Type B pancreatic cell (in vitro differentiated cells): Measurements from ENCODE around the gene ENOSF1. TPM values are rescaled to one million over a fixed set of nuclear protein-coding genes. Genes with fewer than 3 reads are reported as not detected.

Source experiments
- DNase-seq: peaks from one replicate; pipeline ENCODE4 v3.0.0; 2021; ENCODE audit warnings: mixed read lengths; ENCODE audit not compliant: unreplicated experiment; ENCODE audit errors: extremely low spot score
- H3K27ac Mint-ChIP-seq: 2 replicates; pipeline ENCODE4 v1.8.0; 2021; ENCODE audit warnings: mild to moderate bottlenecking, mixed read lengths
- H3K27me3 Mint-ChIP-seq: 2 replicates; pipeline ENCODE4 v1.8.0; 2021; ENCODE audit warnings: mixed read lengths
- H3K36me3 Mint-ChIP-seq: 2 replicates; pipeline ENCODE4 v1.8.0; 2021; ENCODE audit warnings: mixed read lengths
- H3K4me1 Mint-ChIP-seq: one replicate; pipeline ENCODE4 v1.8.0; 2021; ENCODE audit warnings: mixed read lengths; ENCODE audit not compliant: unreplicated experiment
- H3K4me3 Mint-ChIP-seq: 2 replicates; pipeline ENCODE4 v1.8.0; 2021; ENCODE audit warnings: mild to moderate bottlenecking, mixed read lengths
- H3K9me3 Mint-ChIP-seq: 2 replicates; pipeline ENCODE4 v1.8.0; 2021; ENCODE audit warnings: mixed read lengths
- total RNA-seq: library from RNA; stranded (reverse); gene quantifications from 2 replicates; pipeline ENCODE4 v1.2.1, GENCODE V29; 2021; ENCODE audit warnings: low replicate concordance
- TF ChIP-seq, protein P1 (sequence below): fragments of 200-600 bp; sonication (generic); conservative IDR thresholded peaks from 2 replicates; pipeline ENCODE4 v1.5.0; 2021; ENCODE audit warnings: antibody characterized with exemption, mild to moderate bottlenecking

ENOSF1 gene
- total RNA-seq, 1 donor from 2014 or later, result 63.1 TPM

DNA sequence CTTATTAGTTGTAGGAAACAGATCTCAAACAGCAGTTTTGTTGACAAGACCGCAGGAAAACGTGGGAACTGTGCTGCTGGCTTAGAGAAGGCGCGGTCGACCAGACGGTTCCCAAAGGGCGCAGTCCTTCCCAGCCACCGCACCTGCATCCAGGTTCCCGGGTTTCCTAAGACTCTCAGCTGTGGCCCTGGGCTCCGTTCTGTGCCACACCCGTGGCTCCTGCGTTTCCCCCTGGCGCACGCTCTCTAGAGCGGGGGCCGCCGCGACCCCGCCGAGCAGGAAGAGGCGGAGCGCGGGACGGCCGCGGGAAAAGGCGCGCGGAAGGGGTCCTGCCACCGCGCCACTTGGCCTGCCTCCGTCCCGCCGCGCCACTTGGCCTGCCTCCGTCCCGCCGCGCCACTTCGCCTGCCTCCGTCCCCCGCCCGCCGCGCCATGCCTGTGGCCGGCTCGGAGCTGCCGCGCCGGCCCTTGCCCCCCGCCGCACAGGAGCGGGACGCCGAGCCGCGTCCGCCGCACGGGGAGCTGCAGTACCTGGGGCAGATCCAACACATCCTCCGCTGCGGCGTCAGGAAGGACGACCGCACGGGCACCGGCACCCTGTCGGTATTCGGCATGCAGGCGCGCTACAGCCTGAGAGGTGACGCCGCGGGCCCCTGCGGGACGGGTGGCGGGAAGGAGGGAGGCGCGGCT, 55.0 kb downstream of the ENOSF1 start, which contains the start of gene TYMS:
Gene TYMS, plus strand, starts transcription at position 343 of the 690 bp plus-strand sequence. Its CDS starts 90 bp downstream, at position 433.
- peaks cover 10% of the 10 kb centered on the region for H3K9me3 Mint-ChIP-seq
- H3K4me3 Mint-ChIP-seq, result peak within 1 kb of the TSS; percentile 95
- TF ChIP-seq, protein P1, sequence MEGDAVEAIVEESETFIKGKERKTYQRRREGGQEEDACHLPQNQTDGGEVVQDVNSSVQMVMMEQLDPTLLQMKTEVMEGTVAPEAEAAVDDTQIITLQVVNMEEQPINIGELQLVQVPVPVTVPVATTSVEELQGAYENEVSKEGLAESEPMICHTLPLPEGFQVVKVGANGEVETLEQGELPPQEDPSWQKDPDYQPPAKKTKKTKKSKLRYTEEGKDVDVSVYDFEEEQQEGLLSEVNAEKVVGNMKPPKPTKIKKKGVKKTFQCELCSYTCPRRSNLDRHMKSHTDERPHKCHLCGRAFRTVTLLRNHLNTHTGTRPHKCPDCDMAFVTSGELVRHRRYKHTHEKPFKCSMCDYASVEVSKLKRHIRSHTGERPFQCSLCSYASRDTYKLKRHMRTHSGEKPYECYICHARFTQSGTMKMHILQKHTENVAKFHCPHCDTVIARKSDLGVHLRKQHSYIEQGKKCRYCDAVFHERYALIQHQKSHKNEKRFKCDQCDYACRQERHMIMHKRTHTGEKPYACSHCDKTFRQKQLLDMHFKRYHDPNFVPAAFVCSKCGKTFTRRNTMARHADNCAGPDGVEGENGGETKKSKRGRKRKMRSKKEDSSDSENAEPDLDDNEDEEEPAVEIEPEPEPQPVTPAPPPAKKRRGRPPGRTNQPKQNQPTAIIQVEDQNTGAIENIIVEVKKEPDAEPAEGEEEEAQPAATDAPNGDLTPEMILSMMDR, result peak; percentile 48
- peak within 1 kb of the TSS; percentile 83 for H3K27ac Mint-ChIP-seq
- peaks cover 37% of the 10 kb centered on the region for H3K36me3 Mint-ChIP-seq
- no peaks in the 10 kb centered on the region for H3K27me3 Mint-ChIP-seq
- H3K4me1 Mint-ChIP-seq, result peaks cover 14% of the 10 kb centered on the region
- DNase-seq, result peak; percentile 80

DNA sequence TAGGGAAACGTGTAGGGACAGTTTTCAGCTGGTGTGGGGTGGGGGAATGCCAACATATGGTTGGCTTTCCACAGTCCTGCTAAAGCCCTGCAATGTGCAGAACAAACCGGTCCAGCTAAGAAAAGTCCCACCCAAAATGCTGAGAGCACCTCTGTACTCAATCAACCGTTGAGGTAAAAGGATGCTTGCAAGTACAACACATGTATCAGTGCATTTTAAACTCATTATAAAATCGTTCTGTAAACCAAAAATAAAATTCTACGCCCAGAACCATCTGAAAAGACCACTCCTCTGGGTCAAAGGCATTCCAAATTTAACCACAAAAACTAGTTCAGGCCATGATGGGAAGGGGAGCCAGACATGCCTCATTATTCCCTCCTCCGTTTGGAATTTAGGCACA, 57.0 kb downstream of the ENOSF1 start:
- TF ChIP-seq, protein P1, result no peak
- H3K4me3 Mint-ChIP-seq, result peak overlapping the region; percentile 77
- no peak for DNase-seq

DNA sequence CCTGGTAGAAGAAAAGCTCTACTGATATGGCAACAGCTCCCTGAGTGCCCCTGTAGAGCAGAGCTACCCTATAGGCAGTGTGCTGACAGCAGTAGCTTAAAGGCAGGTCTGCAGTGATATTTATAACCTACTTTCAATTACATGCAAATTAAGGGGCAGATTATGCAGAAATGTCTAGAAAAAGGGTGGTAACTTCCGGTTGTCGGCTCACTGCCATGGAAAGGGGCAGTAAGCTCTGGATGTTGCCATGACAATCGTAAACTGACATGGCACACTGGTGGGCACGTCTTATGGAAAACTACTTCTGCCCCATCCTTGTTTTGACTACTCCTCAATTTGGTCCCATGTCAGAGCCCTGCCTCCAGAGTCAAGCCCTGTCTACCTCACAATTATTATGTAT, 57.8 kb downstream of the ENOSF1 start:
- H3K27ac Mint-ChIP-seq, result no peak overlapping the region
- H3K27me3 Mint-ChIP-seq, result no peaks in the 10 kb centered on the region
- peaks cover 5% of the 10 kb centered on the region for H3K9me3 Mint-ChIP-seq

More for the DNA sequence above, 57.0 kb downstream of the ENOSF1 start:
- Mint-ChIP-seq H3K36me3 (peaks cover 21% of the 10 kb centered on the region), H3K9me3 (peaks cover 5% of the 10 kb centered on the region), H3K27ac (no peak overlapping the region), H3K27me3 (no peaks in the 10 kb centered on the region), H3K4me1 (peaks cover 21% of the 10 kb centered on the region)

GRCh38 chr18:653512-653911, 58.9 kb downstream of the ENOSF1 start:
- Mint-ChIP-seq H3K36me3 (peaks cover 5% of the 10 kb centered on the region), H3K27me3 (no peaks in the 10 kb centered on the region), H3K9me3 (peaks cover 5% of the 10 kb centered on the region), H3K4me1 (peaks cover 14% of the 10 kb centered on the region), H3K4me3 (no peak overlapping the region), H3K27ac (no peak overlapping the region)
- no peak for DNase-seq
- TF ChIP-seq, protein P1, result no peak

More for the DNA sequence above, 57.8 kb downstream of the ENOSF1 start:
- Mint-ChIP-seq H3K36me3 (peaks cover 13% of the 10 kb centered on the region), H3K4me3 (no peak overlapping the region), H3K4me1 (peaks cover 23% of the 10 kb centered on the region)
- TF ChIP-seq, protein P1, result no peak
- DNase-seq, result no peak

DNA sequence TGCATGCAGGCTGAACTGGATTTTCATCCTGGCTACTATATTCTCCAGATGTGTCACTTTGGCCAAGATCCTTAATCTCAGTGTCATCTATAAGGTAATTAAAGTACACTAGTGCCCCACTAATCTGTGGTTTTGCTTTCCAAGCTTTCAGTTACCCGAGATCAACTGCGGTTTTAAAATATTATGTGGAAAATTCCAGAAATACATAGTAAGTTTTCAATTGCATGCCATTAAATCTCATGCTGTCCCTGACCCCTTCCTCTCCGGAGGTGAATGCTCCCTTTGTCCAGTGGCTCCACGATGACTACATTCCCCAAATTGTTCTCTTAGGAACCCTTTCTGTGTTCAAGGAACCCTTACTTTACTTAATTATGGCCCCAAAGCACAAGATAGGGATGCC, 60.3 kb downstream of the ENOSF1 start:
- Mint-ChIP-seq H3K4me3 (no peak overlapping the region), H3K27me3 (no peaks in the 10 kb centered on the region), H3K36me3 (peaks cover 5% of the 10 kb centered on the region), H3K27ac (no peak overlapping the region), H3K9me3 (peaks cover 5% of the 10 kb centered on the region), H3K4me1 (peaks cover 14% of the 10 kb centered on the region)
- TF ChIP-seq, protein P1, result no peak
- DNase-seq, result no peak
